Omental fat pad (tissue), 4 donors: ENCODE measurements around the gene GPR176. TPM values are rescaled to one million over a fixed set of nuclear protein-coding genes. Genes with fewer than 3 reads are reported as not detected.

Experiments used
- ATAC-seq: fragments of 150-250 bp; one replicate; pipeline ENCODE4 v1.9.1; 2016; ENCODE audit warnings: mild to moderate bottlenecking, moderate library complexity; ENCODE audit not compliant: low FRiP score
- DNase-seq: peaks from one replicate; pipeline ENCODE4 v3.0.0-alpha.2; 2019; ENCODE audit warnings: low spot score
- total RNA-seq, 4 donors: library from RNA; depleted of rRNA; stranded (reverse); fragments of >200 nt; gene quantifications; one replicate each; pipeline ENCODE4 v1.1.0, GENCODE V29; 2016
- TF ChIP-seq, protein P1 (sequence below), 3 donors: fragments of 450-650 bp; IDR thresholded peaks; one replicate each; pipeline ENCODE4 v1.5.1; 2016 to 2017; ENCODE audit warnings: antibody characterized with exemption in 3 of 3, mild to moderate bottlenecking in 3 of 3, moderate library complexity in 2 of 3

The GPR176 gene
- total RNA-seq, 4 donors from 2014 or later: 5.6 to 23.9 (median 11.7) TPM

- TF ChIP-seq, protein P1, sequence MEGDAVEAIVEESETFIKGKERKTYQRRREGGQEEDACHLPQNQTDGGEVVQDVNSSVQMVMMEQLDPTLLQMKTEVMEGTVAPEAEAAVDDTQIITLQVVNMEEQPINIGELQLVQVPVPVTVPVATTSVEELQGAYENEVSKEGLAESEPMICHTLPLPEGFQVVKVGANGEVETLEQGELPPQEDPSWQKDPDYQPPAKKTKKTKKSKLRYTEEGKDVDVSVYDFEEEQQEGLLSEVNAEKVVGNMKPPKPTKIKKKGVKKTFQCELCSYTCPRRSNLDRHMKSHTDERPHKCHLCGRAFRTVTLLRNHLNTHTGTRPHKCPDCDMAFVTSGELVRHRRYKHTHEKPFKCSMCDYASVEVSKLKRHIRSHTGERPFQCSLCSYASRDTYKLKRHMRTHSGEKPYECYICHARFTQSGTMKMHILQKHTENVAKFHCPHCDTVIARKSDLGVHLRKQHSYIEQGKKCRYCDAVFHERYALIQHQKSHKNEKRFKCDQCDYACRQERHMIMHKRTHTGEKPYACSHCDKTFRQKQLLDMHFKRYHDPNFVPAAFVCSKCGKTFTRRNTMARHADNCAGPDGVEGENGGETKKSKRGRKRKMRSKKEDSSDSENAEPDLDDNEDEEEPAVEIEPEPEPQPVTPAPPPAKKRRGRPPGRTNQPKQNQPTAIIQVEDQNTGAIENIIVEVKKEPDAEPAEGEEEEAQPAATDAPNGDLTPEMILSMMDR (IDR thresholded peaks at IDR 0.05): no peak
- no peak for DNase-seq
- no peak for ATAC-seq
These were observed 16.6 kb upstream of the GPR176 start for GRCh38 chr15:39936681-39937080.

DNA sequence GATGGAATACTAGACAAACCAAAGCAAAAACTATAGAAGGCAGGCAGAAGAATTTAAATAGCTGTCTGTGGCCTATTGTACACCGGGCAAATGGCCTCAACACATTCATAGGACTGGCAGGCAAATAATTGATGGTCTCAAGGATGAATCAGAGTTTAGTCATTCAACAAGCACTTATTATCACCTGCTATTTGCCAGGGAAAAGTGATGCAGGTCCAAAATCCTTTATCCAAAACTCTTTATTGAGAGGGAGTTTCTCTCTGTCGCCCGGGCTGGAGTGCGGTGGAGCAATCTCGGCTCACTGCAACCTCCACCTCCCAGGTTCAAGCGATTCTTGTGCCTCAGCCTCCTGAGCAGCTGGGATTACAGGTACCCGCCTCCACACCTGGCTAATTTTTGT is 16.1 kb upstream of the GPR176 start:
- DNase-seq (no peak), ATAC-seq (no peak)
- TF ChIP-seq, protein P1 (IDR thresholded peaks at IDR 0.05): no peak

GRCh38 chr15:39935241-39935640 is 15.2 kb upstream of the GPR176 start:
- TF ChIP-seq, protein P1 (IDR thresholded peaks at IDR 0.05): no peak
- no peak for ATAC-seq
- no peak for DNase-seq

DNA sequence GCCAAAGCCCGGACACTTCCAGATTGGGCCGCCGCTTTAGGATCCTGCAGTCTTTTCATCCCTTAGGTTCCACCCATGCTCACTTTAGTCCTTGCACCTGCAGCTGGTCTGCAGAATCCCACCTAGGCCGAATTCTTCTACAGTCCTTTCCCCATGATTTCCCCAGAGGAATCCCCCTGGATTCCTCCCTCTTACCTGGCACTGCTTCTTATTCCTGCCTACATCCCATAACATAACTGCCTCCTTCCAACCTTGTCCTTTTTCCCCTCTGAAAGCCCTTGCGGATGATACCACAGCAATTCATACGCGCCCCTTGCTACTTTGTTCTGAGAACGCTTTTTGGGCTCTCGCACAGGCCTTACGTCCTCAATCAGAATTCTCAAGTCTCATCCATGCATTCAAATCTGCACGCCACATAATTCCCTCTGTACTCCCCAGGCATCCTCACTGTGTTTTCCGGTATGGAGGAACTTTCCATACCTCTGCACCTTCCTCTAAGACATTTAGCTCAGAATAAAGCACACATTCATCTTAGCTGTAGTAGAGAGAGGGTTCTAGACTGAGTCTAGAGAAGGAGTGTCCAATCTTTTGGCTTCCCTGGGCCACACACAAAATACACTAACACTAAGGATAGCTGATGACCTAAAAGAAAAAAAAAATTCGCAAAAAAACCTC is 14.5 kb upstream of the GPR176 start:
- ATAC-seq: peak; percentile 8
- DNase-seq: no peak
- TF ChIP-seq, protein P1 (IDR thresholded peaks at IDR 0.05): no peak

DNA sequence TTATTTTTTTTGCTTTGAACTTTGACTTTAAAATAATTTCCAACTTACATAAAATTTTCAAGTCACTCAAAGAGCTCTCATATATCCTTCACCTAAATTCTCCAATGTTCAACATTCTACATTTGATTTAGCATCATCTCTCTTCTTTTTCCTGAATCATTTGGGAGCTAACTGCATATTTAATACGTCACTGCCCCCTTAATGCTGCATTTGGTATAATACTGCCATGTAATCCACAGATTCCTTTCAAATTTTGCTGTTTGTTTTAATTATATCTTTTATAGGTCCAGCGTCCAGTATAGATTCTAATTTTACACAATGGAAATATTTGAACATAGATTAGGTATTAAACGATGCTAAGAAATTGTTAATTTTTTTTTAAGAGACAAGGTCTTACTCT is 11.5 kb upstream of the GPR176 start:
- TF ChIP-seq, protein P1 (IDR thresholded peaks at IDR 0.05): no peak
- no peak for DNase-seq
- no peak for ATAC-seq

DNA sequence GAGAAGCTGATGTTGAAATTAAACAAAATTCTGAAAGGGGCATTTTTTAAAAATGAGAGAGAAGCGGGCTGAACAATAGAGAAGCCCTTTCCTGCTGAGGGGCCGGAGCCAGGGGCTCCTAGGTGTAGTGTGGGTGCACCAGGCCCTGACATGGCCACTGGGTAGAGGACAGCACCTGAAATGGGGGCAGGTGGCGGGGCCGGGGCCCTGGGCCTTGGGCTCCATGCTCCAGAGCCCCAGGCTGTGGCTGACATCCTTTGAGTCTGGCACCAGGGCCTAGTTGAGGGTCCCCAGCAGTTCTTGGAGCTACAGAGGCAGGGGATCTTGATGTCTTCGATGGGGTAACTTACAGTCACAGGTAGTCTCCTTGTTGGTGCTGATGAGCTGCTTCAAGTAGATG is 6.5 kb upstream of the GPR176 start:
- no peak for DNase-seq
- TF ChIP-seq, protein P1 (IDR thresholded peaks at IDR 0.05): no peak
- ATAC-seq: no peak

DNA sequence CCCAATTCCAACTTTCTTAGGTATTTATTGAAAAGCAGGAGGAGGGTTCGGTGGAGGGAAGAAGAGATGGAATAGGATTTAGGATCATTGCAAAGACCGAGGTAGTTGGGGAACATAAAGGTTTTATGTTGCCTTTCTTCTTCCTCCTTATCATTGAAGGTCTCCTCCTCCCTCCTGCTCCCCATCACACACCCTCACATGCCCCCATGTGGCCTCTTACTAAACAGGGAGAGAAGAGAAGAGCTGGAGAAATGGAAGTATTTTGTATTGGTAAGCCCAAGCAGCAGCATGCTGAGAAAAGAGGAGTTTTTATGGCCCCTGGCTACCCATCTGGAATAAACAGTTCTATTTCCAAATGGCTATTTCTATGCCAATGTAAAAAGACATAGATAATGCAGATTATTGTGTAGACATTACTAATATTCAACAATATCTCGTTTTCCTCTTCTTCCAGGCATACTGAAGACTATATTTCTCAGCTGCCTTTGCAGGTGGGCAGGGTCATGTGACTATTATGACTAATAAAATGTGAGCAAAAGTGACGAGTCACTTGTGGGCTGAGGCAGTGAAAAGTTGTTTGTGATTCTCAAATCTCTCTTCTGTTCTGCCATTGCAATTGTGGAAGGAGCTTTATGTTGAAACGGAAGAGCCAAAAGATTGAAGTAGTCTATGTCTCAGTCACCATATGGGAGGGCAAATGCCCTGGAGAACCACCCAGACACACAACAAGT is 5.2 kb upstream of the GPR176 start:
- ATAC-seq (no peak), DNase-seq (no peak)
- TF ChIP-seq, protein P1 (IDR thresholded peaks at IDR 0.05): no peak
